NAMALWA (cell line): ENCODE measurements around the gene DCP2.
A peak's percentile ranks its signal among the peaks of the same experiment; 100 is the strongest.

Source experiments
- DNase-seq: peaks from one replicate; pipeline ENCODE4 v3.0.0-alpha.2; 2015; ENCODE audit warnings: low spot score

Gene DCP2

GRCh38 chr5:113044776-113045465, 68.3 kb downstream of the DCP2 start:
- no peak for DNase-seq

- DNase-seq = no peak
These were observed 70.6 kb downstream of the DCP2 start for GRCh38 chr5:113047234-113047633.

- DNase-seq = peak; percentile 60
These were observed 71.4 kb downstream of the DCP2 start for GRCh38 chr5:113047733-113048652.

GRCh38 chr5:113048931-113049330, 72.3 kb downstream of the DCP2 start:
- DNase-seq = no peak

- DNase-seq = no peak
These were observed 74.3 kb downstream of the DCP2 start for GRCh38 chr5:113050721-113051382.

GRCh38 chr5:113052041-113052795, 75.6 kb downstream of the DCP2 start:
- DNase-seq = no peak

- DNase-seq = no peak
These were observed 77.0 kb downstream of the DCP2 start for GRCh38 chr5:113053511-113053995.

GRCh38 chr5:113054899-113055298, 78.3 kb downstream of the DCP2 start:
- DNase-seq = no peak

- DNase-seq = no peak
These were observed 80.4 kb downstream of the DCP2 start for GRCh38 chr5:113056988-113057387.

GRCh38 chr5:113057557-113057984, 81.0 kb downstream of the DCP2 start:
- DNase-seq = no peak

- DNase-seq = no peak
These were observed 81.7 kb downstream of the DCP2 start for GRCh38 chr5:113058269-113058668.

GRCh38 chr5:113058706-113059226, 82.2 kb downstream of the DCP2 start:
- DNase-seq = no peak

- no peak for DNase-seq
These were observed 82.8 kb downstream of the DCP2 start for GRCh38 chr5:113059232-113060040.

GRCh38 chr5:113060408-113061025, 83.9 kb downstream of the DCP2 start:
- DNase-seq = no peak

GRCh38 chr5:113061846-113062780, 85.5 kb downstream of the DCP2 start:
- DNase-seq = no peak

GRCh38 chr5:113062869-113063508, 86.4 kb downstream of the DCP2 start:
- DNase-seq = no peak

GRCh38 chr5:113063927-113064326, 87.3 kb downstream of the DCP2 start:
- DNase-seq = no peak

- DNase-seq = no peak
These were observed 88.2 kb downstream of the DCP2 start for GRCh38 chr5:113064806-113065205.

- no peak for DNase-seq
These were observed 89.0 kb downstream of the DCP2 start for GRCh38 chr5:113065626-113066025.
